ENCODE results near the gene CDK4.

The CDK4 gene

GRCh38 chr12:57750561-57751431 lies 1.3 kb downstream of the CDK4 start:
- Histone ChIP-seq H3K4me1 (ENCODE audit: insufficient read depth, poor library complexity, severe bottlenecking) (peaks cover 10% of the 10 kb centered on the region), H3K9me3 (ENCODE audit: severe bottlenecking) (no peaks in the 10 kb centered on the region), H3K36me3 (ENCODE audit: low read depth) (peaks cover 53% of the 10 kb centered on the region), H3K4me3 (ENCODE audit: severe bottlenecking) (peak overlapping the region; percentile 82), H3K27ac (ENCODE audit: poor library complexity, severe bottlenecking) (peak overlapping the region; percentile 53), H3K27me3 (ENCODE audit: insufficient read depth, poor library complexity, severe bottlenecking) (no peaks in the 10 kb centered on the region)
- no peak for DNase-seq (ENCODE audit: low spot score)
- ATAC-seq (ENCODE audit: low read depth) = no peak
- TF ChIP-seq, protein P1, sequence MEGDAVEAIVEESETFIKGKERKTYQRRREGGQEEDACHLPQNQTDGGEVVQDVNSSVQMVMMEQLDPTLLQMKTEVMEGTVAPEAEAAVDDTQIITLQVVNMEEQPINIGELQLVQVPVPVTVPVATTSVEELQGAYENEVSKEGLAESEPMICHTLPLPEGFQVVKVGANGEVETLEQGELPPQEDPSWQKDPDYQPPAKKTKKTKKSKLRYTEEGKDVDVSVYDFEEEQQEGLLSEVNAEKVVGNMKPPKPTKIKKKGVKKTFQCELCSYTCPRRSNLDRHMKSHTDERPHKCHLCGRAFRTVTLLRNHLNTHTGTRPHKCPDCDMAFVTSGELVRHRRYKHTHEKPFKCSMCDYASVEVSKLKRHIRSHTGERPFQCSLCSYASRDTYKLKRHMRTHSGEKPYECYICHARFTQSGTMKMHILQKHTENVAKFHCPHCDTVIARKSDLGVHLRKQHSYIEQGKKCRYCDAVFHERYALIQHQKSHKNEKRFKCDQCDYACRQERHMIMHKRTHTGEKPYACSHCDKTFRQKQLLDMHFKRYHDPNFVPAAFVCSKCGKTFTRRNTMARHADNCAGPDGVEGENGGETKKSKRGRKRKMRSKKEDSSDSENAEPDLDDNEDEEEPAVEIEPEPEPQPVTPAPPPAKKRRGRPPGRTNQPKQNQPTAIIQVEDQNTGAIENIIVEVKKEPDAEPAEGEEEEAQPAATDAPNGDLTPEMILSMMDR (IDR thresholded peaks at IDR 0.05; ENCODE audit: poor library complexity, severe bottlenecking) = no peak

- H3K36me3 ChIP-seq (ENCODE audit: low read depth) = peaks cover 53% of the 10 kb centered on the region
Observed at GRCh38 chr12:57749061-57749460, 3.0 kb downstream of the CDK4 start.

DNA sequence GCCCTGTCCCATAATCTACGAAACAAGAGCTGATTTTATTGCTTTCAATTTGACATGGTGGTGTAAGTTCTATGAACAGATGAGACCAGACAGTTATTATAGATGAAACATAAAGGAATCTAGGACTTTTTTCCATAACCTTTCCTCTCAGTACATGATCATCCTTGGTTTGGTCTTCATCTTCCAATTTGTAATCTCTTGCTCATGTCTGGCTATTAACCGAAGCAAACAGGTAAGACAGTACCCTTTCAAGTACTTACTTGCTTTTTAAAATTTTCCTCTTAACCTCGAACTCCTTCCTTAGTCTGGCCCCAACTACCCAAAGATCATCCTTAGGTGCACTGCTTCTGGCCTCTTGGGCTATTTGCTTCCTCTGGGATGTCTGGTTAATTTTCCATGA lies 6.1 kb downstream of the CDK4 start:
- ATAC-seq (ENCODE audit: low read depth) (no peak), DNase-seq (ENCODE audit: low spot score) (no peak)
- Histone ChIP-seq H3K36me3 (ENCODE audit: low read depth) (peaks cover 49% of the 10 kb centered on the region), H3K4me3 (ENCODE audit: severe bottlenecking) (peak overlapping the region; percentile 74), H3K9me3 (ENCODE audit: severe bottlenecking) (no peaks in the 10 kb centered on the region), H3K27me3 (ENCODE audit: insufficient read depth, poor library complexity, severe bottlenecking) (no peaks in the 10 kb centered on the region), H3K27ac (ENCODE audit: poor library complexity, severe bottlenecking) (peak overlapping the region; percentile 80), H3K4me1 (ENCODE audit: insufficient read depth, poor library complexity, severe bottlenecking) (peaks cover 9% of the 10 kb centered on the region)
- TF ChIP-seq, protein P1 (IDR thresholded peaks at IDR 0.05; ENCODE audit: poor library complexity, severe bottlenecking) = no peak

More at GRCh38 chr12:57749061-57749460, 3.0 kb downstream of the CDK4 start:
- no peaks in the 10 kb centered on the region for H3K9me3 ChIP-seq (ENCODE audit: severe bottlenecking)
- H3K27me3 ChIP-seq (ENCODE audit: insufficient read depth, poor library complexity, severe bottlenecking) = no peaks in the 10 kb centered on the region
- ATAC-seq (ENCODE audit: low read depth) (no peak), DNase-seq (ENCODE audit: low spot score) (no peak)
- H3K4me1 ChIP-seq (ENCODE audit: insufficient read depth, poor library complexity, severe bottlenecking) = peaks cover 9% of the 10 kb centered on the region
- H3K27ac ChIP-seq (ENCODE audit: poor library complexity, severe bottlenecking) = no peak overlapping the region
- TF ChIP-seq, protein P1 (IDR thresholded peaks at IDR 0.05; ENCODE audit: poor library complexity, severe bottlenecking) = no peak
- no peak overlapping the region for H3K4me3 ChIP-seq (ENCODE audit: severe bottlenecking)

- ATAC-seq (ENCODE audit: low read depth) = peak; percentile 8; the same call in 1 of the 3 replicates
Observed at GRCh38 chr12:57745485-57745881, 6.6 kb downstream of the CDK4 start.

More at GRCh38 chr12:57745485-57745881, 6.6 kb downstream of the CDK4 start:
- peak overlapping the region; percentile 80 for H3K27ac ChIP-seq (ENCODE audit: poor library complexity, severe bottlenecking)
- peaks cover 43% of the 10 kb centered on the region for H3K36me3 ChIP-seq (ENCODE audit: low read depth)
- H3K9me3 ChIP-seq (ENCODE audit: severe bottlenecking) = no peaks in the 10 kb centered on the region
- peak overlapping the region; percentile 74 for H3K4me3 ChIP-seq (ENCODE audit: severe bottlenecking)
- TF ChIP-seq, protein P1 (IDR thresholded peaks at IDR 0.05; ENCODE audit: poor library complexity, severe bottlenecking) = no peak
- peaks cover under 1% of the 10 kb centered on the region for H3K27me3 ChIP-seq (ENCODE audit: insufficient read depth, poor library complexity, severe bottlenecking)
- DNase-seq (ENCODE audit: low spot score) = no peak
- H3K4me1 ChIP-seq (ENCODE audit: insufficient read depth, poor library complexity, severe bottlenecking) = peaks cover 9% of the 10 kb centered on the region
